Thyroid gland (tissue), 4 donors: ENCODE measurements around the gene KIRREL3. TPM values are rescaled to one million over a fixed set of nuclear protein-coding genes. Genes with fewer than 3 reads are reported as not detected.

Source experiments
- DNase-seq, 2 donors: peaks; one replicate each; pipeline ENCODE4 v3.0.0-alpha.2; 2019
- H3K27ac ChIP-seq, 3 donors: fragments of 200-600 bp; sonication (generic); 1 replicate in 2 of 3; 2 replicates in 1 of 3; pipeline ENCODE4 v1.5.1; 2016 to 2019; ENCODE audit warnings: mild to moderate bottlenecking in 1 of 3, moderate library complexity in 1 of 3
- H3K27me3 ChIP-seq: fragments of 200-600 bp; sonication (generic); one replicate; pipeline ENCODE4 v1.5.1; 2019
- H3K36me3 ChIP-seq, 2 donors: fragments of 200-600 bp; sonication (generic); one replicate each; pipeline ENCODE4 v1.5.1; 2016 to 2019
- H3K4me1 ChIP-seq, 2 donors: fragments of 200-600 bp; sonication (generic); one replicate each; pipeline ENCODE4 v1.5.1; 2017 to 2019
- H3K4me3 ChIP-seq, 3 donors: fragments of 200-600 bp; sonication (generic); replicated peaks in 1 of 3; 1 replicate in 2 of 3; 2 replicates in 1 of 3; pipeline ENCODE4 v1.5.1; 2016; ENCODE audit warnings: mild to moderate bottlenecking in 1 of 3
- H3K9me3 ChIP-seq: fragments of 200-600 bp; sonication (generic); one replicate; pipeline ENCODE4 v1.5.1; 2017
- CTCF ChIP-seq, 6 experiments: fragments of 200-600 bp in 3 of 6; fragments of 450-650 bp in 3 of 6; sonication (generic) in 3 of 6; IDR thresholded peaks; one replicate each; pipeline ENCODE4 v1.5.1; 2016 to 2019; ENCODE audit warnings: antibody characterized with exemption in 6 of 6, mild to moderate bottlenecking in 2 of 6, inconsistent platforms in 1 of 6, moderate library complexity in 1 of 6
- POLR2A ChIP-seq, 2 donors: fragments of 450-650 bp; IDR thresholded peaks; one replicate each; pipeline ENCODE4 v1.6.1; 2017; ENCODE audit warnings: antibody characterized with exemption in 2 of 2, mild to moderate bottlenecking in 2 of 2, moderate library complexity in 1 of 2
- WGBS, 2 donors: methylation state at CpG; one replicate each; pipeline ENCODE4 v1.1.5; 2017; 5-methylcytosine and 5-hydroxymethylcytosine counted together
- intact Hi-C: fragments of 100-400 bp; cut with DNase I; formaldehyde crosslinking; loops from one replicate; pipeline ENCODE4 v1.15.1; 2023
- total RNA-seq, 4 donors: library from RNA; depleted of rRNA; stranded (reverse); fragments of >200 nt; gene quantifications; one replicate each; pipeline ENCODE4 v1.2.3, GENCODE V29; 2016

Gene KIRREL3
- total RNA-seq, 4 donors from 2014 or later, result 0.78 TPM; not detected in 3

GRCh38 chr11:127028648-127029047 is 28.1 kb upstream of the KIRREL3 start:
- no peaks in the 10 kb centered on the region for H3K9me3 ChIP-seq
- 64 to 70% methylated on average over 4 of the region's 4 CpGs for WGBS, 2 donors
- H3K36me3 ChIP-seq, result no peaks in the 10 kb centered on the region
- no peak overlapping the region for H3K4me3 ChIP-seq
- TF ChIP-seq CTCF (IDR thresholded peaks at IDR 0.05), result no peak
- no peak for TF ChIP-seq POLR2A (IDR thresholded peaks at IDR 0.05)
- no peaks in the 10 kb centered on the region for H3K27me3 ChIP-seq
- intact Hi-C loops, result no loop called here
- H3K4me1 ChIP-seq, result no peaks in the 10 kb centered on the region
- H3K27ac ChIP-seq, result no peak overlapping the region
- no peak for DNase-seq

- DNase-seq, result no peak
- H3K27ac ChIP-seq, result no peak overlapping the region
- no peaks in the 10 kb centered on the region for H3K4me1 ChIP-seq
- no peaks in the 10 kb centered on the region for H3K27me3 ChIP-seq
- H3K36me3 ChIP-seq, result no peaks in the 10 kb centered on the region
- no peak for TF ChIP-seq CTCF (IDR thresholded peaks at IDR 0.05)
- TF ChIP-seq POLR2A (IDR thresholded peaks at IDR 0.05), result no peak
- no peaks in the 10 kb centered on the region for H3K9me3 ChIP-seq
- 73 to 85% methylated on average over 5 of the region's 5 CpGs for WGBS, 2 donors
- intact Hi-C loops, result no loop called here
- H3K4me3 ChIP-seq, result no peak overlapping the region
These were observed 27.2 kb upstream of the KIRREL3 start for GRCh38 chr11:127027789-127028188.

- intact Hi-C loops, result no loop called here
- H3K36me3 ChIP-seq, result no peaks in the 10 kb centered on the region
- no peaks in the 10 kb centered on the region for H3K27me3 ChIP-seq
- no peaks in the 10 kb centered on the region for H3K4me1 ChIP-seq
- H3K4me3 ChIP-seq, result no peak overlapping the region
- no peak overlapping the region for H3K27ac ChIP-seq
- H3K9me3 ChIP-seq, result no peaks in the 10 kb centered on the region
- no peak for DNase-seq
- WGBS, 2 donors, result 66 to 67% methylated on average over 4 of the region's 4 CpGs
- no peak for TF ChIP-seq CTCF (IDR thresholded peaks at IDR 0.05)
These were observed 26.4 kb upstream of the KIRREL3 start for GRCh38 chr11:127027000-127027399.

- intact Hi-C loops, result no loop called here
- Histone ChIP-seq H3K27me3 (no peaks in the 10 kb centered on the region), H3K27ac (no peak overlapping the region), H3K9me3 (no peaks in the 10 kb centered on the region), H3K4me3 (no peak overlapping the region), H3K36me3 (no peaks in the 10 kb centered on the region), H3K4me1 (no peaks in the 10 kb centered on the region)
- WGBS, 2 donors, result 86 to 94% methylated on average over 2 of the region's 2 CpGs
- TF ChIP-seq CTCF (IDR thresholded peaks at IDR 0.05) (no peak), POLR2A (IDR thresholded peaks at IDR 0.05) (no peak)
- DNase-seq, result no peak
These were observed 23.4 kb upstream of the KIRREL3 start for GRCh38 chr11:127023991-127024390.

GRCh38 chr11:127018683-127019279 is 18.2 kb upstream of the KIRREL3 start:
- no peaks in the 10 kb centered on the region for H3K27me3 ChIP-seq
- intact Hi-C loops, result no loop called here
- WGBS, 2 donors, result 80 to 84% methylated on average over 8 of the region's 8 CpGs
- H3K9me3 ChIP-seq, result no peaks in the 10 kb centered on the region
- no peaks in the 10 kb centered on the region for H3K36me3 ChIP-seq
- DNase-seq, result no peak
- H3K4me3 ChIP-seq, result no peak overlapping the region
- no peak overlapping the region for H3K27ac ChIP-seq
- TF ChIP-seq POLR2A (IDR thresholded peaks at IDR 0.05) (no peak), CTCF (IDR thresholded peaks at IDR 0.05) (no peak)
- H3K4me1 ChIP-seq, result no peaks in the 10 kb centered on the region
